ENCODE results near the gene MTX2. TPM values are rescaled to one million over a fixed set of nuclear protein-coding genes. Genes with fewer than 3 reads are reported as not detected.

Gene MTX2
- total and polyA plus RNA-seq, 9 of the 15 experiments (the other 6 are each of a cell fraction or from before 2014, with no cell fraction given) = 38.1 to 170 (median 88.0) TPM

DNA sequence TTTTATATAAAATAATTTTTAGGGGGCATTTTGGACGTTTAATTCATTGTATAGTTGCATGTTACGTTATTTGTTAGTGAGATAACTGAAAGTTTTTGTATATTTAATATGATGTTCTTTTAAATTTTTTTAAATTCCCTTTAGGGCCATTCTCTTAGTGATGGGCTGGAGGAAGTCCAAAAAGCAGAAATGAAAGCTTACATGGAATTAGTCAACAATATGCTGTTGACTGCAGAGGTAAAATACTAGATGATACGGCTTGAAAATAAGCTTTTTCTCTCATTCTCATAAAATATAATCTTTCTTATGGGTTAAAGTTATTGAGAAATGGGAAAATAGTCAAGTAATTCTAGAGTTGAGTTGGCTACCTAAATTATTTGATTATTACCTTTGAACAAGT is 58.9 kb downstream of the MTX2 start:
- no peak overlapping the region for H3K4me3 ChIP-seq
- in situ Hi-C loops (cut with MboI) (no loop called here), intact Hi-C loops (cut with micrococcal nuclease) (no loop called here)
- no peak overlapping the region for H3K27ac ChIP-seq (ENCODE audit: extremely low read depth, low read depth, low read length)
- no peaks in the 10 kb centered on the region for H3K4me1 ChIP-seq (replicated peaks in 1 of 2; ENCODE audit: control insufficient read depth in 2 of 2, insufficient read depth in 2 of 2, low read length in 2 of 2)
- BruUV-seq (replicated peaks) = no TSS peak
- no peak overlapping the region for H3K9ac ChIP-seq (ENCODE audit: insufficient read depth in 1 of 2, low read depth in 2 of 2, low read length in 2 of 2)
- no peaks in the 10 kb centered on the region for H3K79me2 ChIP-seq (ENCODE audit: control insufficient read depth, insufficient read depth, low read length)
- no peaks in the 10 kb centered on the region for H3K27me3 ChIP-seq (ENCODE audit: control insufficient read depth in 2 of 2, insufficient read depth in 2 of 2, low read length in 2 of 2)
- ATAC-seq = no peak
- CTCF ChIA-PET (ENCODE audit: low intra/inter-chr PET ratio) = no interaction called here
- FAIRE-seq = no peak
- H3K4me2 ChIP-seq (ENCODE audit: insufficient read depth, low read length) = no peak overlapping the region
- no peaks in the 10 kb centered on the region for H3K9me3 ChIP-seq (replicated peaks; ENCODE audit: control insufficient read depth, insufficient read depth, low read depth, low read length)
- DNase-seq (ENCODE audit: extremely low read depth in 1 of 4, low spot score in 3 of 4) = no peak
- H3K36me3 ChIP-seq (ENCODE audit: control insufficient read depth, insufficient read depth, low read length) = peaks cover 50% of the 10 kb centered on the region
- POLR2A ChIA-PET = no interaction called here
- H2AFZ ChIP-seq (ENCODE audit: low read depth, low read length) = no peak overlapping the region
- no peaks in the 10 kb centered on the region for H4K20me1 ChIP-seq (replicated peaks; ENCODE audit: control insufficient read depth, insufficient read depth, low read length)
- no peak for TF ChIP-seq TAF15 (IDR thresholded peaks at IDR 0.05; ENCODE audit: low read depth, low read length)
- TF ChIP-seq ZC3H11A (IDR thresholded peaks at IDR 0.05; ENCODE audit: low read depth, low read length) = no peak
- TF ChIP-seq MYBL2 (IDR thresholded peaks at IDR 0.05; ENCODE audit: low read depth) = no peak
- no peak for TF ChIP-seq MYBL2 (CRISPR knock-in tag; IDR thresholded peaks at IDR 0.05; ENCODE audit: borderline replicate concordance)
- TF ChIP-seq MYNN (IDR thresholded peaks at IDR 0.05) = no peak
- no peak for TF ChIP-seq MYNN (CRISPR knock-in tag; IDR thresholded peaks at IDR 0.05)
- no peak for TF ChIP-seq XRCC3 (IDR thresholded peaks at IDR 0.05)
- TF ChIP-seq ZNF785 (CRISPR knock-in tag; IDR thresholded peaks at IDR 0.05) = no peak
- TF ChIP-seq, protein P1, sequence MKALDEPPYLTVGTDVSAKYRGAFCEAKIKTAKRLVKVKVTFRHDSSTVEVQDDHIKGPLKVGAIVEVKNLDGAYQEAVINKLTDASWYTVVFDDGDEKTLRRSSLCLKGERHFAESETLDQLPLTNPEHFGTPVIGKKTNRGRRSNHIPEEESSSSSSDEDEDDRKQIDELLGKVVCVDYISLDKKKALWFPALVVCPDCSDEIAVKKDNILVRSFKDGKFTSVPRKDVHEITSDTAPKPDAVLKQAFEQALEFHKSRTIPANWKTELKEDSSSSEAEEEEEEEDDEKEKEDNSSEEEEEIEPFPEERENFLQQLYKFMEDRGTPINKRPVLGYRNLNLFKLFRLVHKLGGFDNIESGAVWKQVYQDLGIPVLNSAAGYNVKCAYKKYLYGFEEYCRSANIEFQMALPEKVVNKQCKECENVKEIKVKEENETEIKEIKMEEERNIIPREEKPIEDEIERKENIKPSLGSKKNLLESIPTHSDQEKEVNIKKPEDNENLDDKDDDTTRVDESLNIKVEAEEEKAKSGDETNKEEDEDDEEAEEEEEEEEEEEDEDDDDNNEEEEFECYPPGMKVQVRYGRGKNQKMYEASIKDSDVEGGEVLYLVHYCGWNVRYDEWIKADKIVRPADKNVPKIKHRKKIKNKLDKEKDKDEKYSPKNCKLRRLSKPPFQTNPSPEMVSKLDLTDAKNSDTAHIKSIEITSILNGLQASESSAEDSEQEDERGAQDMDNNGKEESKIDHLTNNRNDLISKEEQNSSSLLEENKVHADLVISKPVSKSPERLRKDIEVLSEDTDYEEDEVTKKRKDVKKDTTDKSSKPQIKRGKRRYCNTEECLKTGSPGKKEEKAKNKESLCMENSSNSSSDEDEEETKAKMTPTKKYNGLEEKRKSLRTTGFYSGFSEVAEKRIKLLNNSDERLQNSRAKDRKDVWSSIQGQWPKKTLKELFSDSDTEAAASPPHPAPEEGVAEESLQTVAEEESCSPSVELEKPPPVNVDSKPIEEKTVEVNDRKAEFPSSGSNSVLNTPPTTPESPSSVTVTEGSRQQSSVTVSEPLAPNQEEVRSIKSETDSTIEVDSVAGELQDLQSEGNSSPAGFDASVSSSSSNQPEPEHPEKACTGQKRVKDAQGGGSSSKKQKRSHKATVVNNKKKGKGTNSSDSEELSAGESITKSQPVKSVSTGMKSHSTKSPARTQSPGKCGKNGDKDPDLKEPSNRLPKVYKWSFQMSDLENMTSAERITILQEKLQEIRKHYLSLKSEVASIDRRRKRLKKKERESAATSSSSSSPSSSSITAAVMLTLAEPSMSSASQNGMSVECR (CRISPR knock-in tag; IDR thresholded peaks at IDR 0.05) = no peak
- no peak for TF ChIP-seq OTX1 (CRISPR knock-in tag; IDR thresholded peaks at IDR 0.05)
- TF ChIP-seq, protein P2, sequence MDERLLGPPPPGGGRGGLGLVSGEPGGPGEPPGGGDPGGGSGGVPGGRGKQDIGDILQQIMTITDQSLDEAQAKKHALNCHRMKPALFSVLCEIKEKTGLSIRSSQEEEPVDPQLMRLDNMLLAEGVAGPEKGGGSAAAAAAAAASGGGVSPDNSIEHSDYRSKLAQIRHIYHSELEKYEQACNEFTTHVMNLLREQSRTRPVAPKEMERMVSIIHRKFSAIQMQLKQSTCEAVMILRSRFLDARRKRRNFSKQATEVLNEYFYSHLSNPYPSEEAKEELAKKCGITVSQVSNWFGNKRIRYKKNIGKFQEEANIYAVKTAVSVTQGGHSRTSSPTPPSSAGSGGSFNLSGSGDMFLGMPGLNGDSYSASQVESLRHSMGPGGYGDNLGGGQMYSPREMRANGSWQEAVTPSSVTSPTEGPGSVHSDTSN (CRISPR knock-in tag; IDR thresholded peaks at IDR 0.05; ENCODE audit: low read depth) = no peak
- TF ChIP-seq, protein P2 (tag; conservative IDR thresholded peaks at IDR 0.05; ENCODE audit: low read depth) = no peak
- TF ChIP-seq, protein P3, sequence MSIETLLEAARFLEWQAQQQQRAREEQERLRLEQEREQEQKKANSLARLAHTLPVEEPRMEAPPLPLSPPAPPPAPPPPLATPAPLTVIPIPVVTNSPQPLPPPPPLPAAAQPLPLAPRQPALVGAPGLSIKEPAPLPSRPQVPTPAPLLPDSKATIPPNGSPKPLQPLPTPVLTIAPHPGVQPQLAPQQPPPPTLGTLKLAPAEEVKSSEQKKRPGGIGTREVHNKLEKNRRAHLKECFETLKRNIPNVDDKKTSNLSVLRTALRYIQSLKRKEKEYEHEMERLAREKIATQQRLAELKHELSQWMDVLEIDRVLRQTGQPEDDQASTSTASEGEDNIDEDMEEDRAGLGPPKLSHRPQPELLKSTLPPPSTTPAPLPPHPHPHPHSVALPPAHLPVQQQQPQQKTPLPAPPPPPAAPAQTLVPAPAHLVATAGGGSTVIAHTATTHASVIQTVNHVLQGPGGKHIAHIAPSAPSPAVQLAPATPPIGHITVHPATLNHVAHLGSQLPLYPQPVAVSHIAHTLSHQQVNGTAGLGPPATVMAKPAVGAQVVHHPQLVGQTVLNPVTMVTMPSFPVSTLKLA (conservative IDR thresholded peaks at IDR 0.05) = no peak
- WGBS (ENCODE audit: insufficient coverage, low coverage, missing lambda C conversion rate) = 87% methylated on average over 3 of the region's 3 CpGs
- no peaks in the 10 kb centered on the region for H3K9me1 ChIP-seq (ENCODE audit: control insufficient read depth, insufficient read depth, low read length)

Data from K562 (cell line).